IPS-NIHi11 (cell line): ENCODE measurements around the gene GHR.

Experiments
- DNase-seq: peaks from one replicate; pipeline ENCODE4 v3.0.0; 2012; ENCODE audit warnings: mixed read lengths, low spot score

The GHR gene

DNA sequence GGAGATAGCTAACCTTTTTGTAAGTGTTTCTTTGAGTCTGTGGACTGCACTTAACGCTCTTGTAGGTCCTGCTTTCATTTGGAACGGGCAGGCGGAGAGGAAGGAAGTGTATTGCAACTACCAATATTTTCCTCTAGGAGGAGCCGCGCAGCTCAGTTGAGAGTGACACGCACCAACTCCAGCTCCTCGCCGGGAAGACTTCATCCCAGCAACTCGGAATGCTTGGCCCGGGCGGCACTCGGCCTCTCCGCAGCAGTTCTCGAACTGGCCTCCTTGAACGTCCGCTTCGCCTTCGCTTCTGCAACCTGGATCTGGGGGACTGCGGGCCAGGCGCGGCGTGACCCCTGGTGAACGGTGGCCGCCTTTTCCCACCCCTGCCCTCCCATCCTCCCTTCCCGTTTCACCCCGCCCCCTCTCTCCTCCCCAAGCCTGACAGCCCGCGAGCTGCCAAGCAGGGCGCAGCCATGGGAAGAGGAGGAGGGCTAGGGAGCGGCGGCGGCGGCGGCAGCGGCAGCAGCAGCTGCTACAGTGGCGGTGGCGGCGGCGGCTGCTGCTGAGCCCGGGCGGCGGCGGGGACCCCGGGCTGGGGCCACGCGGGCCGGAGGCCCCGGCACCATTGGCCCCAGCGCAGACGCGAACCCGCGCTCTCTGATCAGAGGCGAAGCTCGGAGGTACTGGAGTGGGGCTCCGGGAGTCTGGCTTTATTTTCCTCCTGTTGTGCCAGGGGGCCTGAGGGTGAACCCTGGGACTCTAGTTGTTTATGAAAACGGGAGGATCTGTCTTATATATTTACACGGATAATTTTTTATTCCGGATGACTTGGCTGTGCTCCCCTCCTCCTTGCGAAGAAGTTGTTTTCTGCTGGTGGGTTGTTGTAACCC is at the start of gene GHR:
Gene GHR, plus strand, starts transcription at position 155 of the 881 bp plus-strand sequence. CDS start 142,436 bp downstream, outside the sequence.
- peak; percentile 86 for DNase-seq

DNA sequence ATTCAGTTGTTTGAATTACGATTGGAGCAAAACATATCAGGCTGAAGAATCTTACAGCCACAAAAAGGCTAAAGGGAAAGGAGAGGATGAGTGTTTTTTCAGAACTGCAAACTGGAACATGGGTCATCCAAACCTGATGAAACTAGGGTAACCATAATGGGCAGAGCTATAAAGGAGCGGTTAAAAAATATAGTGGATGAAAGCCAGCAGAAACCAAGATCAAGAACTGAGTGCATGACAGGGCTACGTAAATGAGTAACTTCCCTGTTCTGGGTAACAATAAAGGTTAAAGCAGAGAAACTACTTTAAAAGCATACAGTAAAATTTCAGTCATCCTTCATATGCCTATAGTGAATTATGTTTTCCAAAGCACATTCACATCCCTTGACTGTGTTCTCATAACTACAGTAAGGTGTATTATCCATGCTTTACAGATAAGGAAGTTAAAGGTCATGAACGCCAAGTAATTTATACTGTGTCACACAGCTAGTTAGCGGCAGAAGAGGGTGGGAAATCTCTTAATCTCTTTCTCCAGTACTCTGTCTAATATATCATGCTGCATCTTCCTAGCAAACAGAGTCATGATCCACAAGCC is 48.5 kb upstream of the GHR start:
- no peak for DNase-seq

DNA sequence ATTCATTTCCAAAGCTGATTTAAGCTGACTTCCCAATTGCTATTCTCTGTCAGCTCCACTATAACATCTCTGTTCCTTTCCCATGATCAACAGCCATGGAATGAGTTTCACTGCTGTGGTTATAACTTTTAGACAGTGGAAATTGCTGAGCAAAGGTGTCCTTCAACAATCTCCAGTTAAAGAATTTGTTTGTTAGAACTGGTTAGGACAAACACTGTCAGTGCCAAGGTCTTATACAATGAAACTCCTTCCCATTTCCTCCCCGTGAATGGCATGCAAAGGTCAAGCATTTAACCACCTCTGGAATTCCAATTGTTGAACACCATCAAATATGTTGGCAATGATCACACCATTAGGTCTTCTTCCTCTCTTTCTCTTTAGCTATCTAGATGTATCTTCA is 45.7 kb upstream of the GHR start:
- DNase-seq = no peak

DNA sequence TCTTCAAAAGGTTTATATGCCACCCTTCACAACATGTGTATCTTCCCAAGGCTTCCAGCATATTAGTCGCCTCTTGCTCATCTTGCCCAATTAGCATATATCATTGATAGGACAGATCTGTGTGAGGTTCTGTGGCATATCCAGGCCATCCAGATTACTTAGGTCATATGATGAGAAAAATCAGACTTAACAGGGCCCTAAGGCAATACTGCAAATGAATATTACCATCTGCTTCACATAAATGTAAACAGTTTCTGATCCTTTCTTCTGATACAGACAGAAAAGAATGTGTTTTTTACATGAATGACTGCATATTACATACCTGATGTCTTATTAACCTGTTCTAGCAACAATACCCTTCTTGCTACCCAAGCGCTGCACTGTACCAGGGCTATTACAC is 41.3 kb upstream of the GHR start:
- no peak for DNase-seq

DNA sequence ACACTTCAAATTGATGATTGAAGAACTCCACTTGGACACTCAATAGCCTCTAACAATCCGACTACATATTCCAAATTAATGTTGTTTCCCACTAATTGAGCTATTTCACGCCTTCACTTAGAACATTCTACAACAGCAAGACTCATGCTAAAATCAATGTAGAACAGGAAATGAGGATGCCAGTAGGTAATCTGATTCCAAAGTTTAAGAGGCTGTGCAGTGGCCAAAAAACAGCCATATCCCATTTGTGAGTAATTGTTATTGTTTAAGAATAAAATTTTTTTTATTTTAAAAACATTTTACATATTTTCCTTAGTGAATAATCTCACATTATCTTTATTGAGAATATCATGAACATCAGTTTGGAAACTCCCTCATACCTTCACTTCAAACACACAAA is 35.7 kb upstream of the GHR start:
- DNase-seq = no peak

DNA sequence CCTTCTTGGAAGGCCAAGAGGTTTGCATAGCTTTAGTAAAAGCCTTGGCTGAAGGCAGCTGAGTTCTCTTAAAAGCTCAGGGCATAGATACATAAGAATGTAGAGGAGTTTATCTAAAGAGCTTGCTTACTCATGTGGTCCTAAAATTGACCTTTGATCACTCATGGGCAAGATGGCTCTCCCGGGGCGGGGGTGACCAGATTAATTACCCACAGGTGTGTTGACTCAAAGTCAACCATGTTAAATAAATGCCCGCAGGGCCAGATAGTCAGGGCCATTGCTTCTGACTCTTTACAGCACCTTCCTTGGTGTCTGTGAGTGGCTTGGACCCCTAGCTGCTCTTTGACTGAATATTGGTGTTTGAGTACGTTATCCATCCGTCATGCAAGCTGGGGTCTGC is 33.1 kb upstream of the GHR start:
- no peak for DNase-seq

DNA sequence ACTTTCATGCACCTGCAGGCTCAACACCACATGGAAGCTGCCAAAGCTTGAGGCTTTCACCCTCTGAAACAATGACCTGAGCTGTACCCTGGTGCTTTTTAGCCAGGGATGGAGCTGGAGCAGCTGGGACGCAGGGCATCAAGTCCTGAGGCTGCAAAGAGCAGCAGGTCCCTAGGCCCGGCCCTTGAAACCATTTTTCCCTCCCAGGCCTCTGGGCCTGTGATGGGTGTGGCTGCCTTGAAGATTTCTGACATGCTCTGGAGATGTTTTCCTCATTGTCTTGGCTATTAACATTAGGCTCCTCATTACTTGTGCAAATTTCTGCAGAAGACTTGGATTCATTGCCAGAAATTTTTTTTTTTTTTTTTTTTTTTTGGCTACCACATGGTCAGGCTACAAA is 30.3 kb upstream of the GHR start:
- no peak for DNase-seq

DNA sequence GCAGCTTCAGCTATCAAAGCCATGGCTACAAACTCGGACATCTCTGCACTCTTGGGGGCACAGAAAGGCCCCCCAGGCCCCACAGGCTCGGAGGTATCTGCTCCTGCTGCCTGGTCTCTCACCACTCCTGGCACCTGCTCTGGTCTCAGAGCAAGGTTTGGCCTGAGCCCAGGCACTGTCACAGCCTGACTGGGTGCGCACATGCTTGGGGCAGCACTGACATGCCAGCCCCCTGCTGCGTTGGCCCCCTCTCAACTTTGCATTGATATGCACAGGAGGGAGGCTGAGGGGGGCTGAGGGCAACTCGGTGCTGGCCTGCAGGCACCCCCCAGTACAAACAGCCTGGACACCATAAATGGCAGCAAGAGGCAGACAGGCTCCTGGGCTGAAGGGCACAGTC is 27.1 kb upstream of the GHR start:
- no peak for DNase-seq

DNA sequence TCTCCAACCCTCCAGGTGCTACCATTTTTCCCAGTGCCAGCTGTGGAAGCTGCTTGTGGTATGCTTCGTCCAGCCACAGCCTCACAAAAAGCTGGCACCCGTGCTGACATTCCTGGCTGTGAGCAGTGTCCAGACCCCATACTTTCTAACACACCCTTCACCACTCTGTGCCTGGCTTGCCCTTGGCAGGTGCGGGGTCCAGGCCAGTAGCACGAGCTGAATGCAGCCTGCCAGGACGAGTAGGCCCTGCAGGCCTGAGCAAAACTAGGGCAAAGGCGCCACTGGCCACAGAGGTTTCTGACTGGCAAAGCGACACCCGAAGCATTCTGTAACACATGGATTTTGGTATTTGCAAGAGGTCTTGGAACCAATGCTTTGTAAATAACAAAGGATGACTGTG is 26.0 kb upstream of the GHR start:
- DNase-seq = no peak

DNA sequence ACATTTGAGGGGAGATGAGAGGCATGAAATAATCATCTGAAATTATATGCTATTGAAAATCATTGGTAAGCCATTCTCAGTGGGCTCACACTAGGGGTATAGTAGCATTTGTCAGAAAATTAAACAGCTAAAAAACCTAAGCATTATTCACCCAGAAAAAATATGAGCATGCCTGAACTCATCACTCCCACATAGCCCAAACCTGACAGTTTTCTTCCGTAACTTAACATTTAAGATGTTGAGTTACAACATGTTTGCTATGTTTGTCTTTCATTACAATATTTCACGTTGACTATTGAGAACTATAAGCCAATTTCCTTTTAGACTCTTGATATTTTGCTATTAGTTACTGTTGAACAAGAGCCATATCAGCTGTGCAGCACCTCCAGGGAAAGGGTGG is 23.5 kb upstream of the GHR start:
- no peak for DNase-seq

DNA sequence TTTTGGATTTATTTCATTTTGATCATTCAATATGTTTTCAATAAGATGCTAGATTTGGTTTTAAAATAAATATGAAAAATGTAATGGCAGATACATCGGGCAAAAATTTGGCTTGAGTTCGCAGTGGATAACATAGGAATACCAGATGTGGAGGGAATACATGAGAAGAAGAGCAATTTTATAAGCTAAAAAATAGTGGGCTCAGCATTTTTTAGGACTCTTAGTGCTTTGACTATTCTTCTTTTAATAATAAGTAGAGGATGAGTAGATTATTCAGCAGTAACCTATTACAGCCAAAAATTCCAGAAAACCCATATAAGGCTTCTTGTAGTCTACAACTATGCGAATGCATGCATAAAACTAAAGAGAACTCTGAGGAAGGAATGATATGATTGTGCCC is 22.8 kb upstream of the GHR start:
- no peak for DNase-seq

DNA sequence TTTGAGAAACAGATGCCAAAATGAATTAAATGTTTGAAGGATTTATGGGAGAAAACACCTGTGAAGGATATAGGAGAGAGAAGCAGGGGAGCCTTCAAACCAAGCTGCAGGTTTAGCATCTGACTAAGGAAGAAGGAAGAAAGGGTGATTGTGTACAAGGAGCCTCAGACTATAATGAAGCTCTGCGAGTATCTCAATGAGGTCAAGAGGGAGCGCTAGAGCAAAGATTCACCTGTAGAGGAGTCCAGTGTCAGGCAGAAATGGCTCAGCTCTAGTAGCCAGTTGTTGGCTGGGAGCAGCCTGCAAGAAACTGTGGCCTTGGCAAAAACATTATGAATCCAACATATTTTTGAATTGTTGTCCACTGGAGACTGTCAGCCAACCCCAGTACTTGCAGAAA is 20.0 kb upstream of the GHR start:
- DNase-seq = peak; percentile 10

DNA sequence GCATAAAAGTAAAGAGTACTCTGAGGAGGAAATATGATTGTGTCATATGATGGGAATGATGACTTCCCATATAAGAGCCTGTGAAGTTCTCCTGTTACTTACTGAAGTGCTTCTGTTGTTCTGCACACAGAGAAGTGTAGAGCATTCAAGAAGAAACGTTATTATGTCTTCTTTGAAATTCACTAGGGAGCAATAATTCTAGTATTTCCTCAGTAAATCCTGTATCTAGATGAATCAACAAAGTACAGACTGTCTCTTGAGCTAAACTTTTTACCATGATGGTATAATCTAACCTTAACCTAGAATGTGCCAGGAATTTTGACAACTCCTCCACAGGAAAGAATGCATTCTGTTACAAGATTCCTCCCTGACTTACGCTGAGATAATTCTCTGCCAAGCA is 18.9 kb upstream of the GHR start:
- no peak for DNase-seq

DNA sequence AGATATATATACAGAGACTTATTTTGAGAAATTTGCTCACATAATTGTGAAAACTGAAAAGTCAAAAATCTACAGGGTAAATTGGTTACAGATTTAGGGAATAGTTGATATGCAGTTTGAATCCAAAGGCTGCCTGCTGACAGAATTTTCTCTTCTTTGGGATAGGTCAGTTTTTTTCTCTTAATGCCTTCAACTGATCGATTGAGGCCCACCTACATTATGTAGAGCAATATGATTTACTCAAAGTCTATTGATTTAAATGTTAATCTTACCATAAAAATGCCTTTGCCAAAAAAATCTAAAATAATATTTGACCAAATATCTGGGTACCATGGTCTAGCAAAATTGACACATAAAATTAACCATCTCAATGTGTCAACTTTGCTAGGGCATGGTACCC is 3.9 kb upstream of the GHR start:
- no peak for DNase-seq

DNA sequence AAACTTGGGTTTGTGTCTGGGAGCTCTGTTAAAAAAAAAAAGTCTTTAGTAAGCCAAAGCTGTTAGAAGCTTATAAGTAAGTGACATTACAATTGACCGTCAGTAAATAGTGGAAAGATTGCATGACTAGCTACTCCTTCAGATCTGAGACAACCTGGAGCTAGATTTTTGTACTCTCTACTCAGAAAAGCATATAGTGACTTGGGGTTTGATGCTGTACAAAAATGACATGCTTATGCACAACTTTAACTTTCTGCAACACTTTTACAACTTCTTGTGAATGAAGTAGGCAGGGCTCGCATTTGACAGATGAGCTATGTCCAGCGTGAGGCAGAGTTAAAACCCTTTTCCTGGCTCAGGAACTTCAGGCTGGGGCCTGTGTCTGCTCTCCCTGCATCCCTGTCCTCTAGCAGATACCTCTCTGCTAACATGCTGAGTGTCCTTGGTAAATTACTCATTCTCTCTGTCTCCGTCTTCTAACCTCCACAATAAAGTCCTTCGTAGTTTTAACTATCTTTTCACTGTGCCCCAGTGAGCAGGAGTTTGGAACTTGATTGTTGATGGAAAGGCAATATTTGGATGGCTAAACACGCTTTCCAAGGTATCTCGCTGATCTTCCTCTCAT is 471 bp upstream of the GHR start:
- DNase-seq = no peak

DNA sequence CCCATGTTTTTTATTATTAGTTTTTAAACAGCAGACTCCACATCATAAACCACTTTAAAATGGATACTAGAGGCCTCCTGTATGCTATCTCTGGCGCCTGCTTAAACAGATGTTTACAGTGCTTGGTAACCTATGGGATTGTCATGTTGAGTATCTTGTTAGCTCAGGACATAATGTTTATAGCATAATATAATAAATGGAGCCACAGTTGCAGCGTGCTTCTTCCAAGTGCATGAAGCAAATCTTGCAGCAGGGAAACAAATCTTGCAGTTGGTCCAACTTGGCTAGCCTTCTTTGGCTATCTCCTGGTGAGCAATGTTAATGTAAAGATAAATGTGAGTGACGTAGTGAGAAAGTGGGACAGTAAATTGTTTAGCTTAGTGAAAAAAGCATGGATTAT is 2.8 kb downstream of the GHR start:
- no peak for DNase-seq

DNA sequence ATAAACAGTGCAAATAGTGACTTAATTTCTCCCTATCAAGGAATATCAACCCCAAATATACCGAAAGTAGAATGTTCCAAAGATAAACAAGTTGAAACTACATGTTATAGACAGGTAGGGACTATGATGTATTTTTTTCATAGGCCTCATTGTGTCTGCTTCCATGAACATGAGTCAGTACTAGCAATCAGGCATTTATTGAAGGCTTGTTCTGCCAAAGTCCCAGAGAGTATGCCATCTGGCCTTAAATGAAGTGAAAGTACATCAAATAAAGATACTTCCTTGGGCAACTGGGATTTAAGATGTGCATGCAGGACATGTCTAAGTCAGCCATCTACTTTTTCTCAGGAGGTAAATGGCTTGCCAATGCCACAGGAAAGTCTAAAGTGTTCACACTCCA is 6.5 kb downstream of the GHR start:
- DNase-seq = no peak

DNA sequence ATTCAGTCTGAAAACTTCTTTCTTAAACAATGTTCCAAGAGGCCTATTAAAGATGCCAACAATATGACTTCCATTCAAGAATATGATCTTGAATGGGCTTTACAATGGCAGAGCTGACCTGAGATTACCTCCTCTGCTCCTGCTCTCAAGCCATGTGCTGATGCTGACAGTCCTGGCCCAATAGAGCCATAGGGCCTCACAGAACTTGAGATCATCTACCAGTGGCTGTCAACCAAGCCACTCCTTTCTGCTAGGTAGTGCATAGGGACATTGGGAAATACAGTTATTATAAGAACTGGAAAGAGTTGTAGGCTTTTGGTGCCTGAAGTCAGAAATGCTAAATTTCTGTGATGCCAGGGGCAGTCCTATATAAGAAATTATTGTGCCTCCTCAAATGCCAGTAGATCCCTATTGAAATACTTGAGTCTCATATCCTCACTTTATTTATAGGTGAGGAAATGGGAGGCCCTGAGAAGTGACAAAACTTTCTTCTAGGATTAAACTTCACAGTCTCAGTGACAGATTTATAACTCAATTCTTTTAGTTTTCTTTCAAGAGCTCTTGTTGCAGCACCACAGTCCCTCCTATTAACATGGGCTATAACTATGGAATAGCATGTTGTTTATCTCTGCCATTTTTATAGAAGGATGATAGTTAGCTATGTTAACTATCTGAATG is 10.9 kb downstream of the GHR start:
- DNase-seq = no peak

DNA sequence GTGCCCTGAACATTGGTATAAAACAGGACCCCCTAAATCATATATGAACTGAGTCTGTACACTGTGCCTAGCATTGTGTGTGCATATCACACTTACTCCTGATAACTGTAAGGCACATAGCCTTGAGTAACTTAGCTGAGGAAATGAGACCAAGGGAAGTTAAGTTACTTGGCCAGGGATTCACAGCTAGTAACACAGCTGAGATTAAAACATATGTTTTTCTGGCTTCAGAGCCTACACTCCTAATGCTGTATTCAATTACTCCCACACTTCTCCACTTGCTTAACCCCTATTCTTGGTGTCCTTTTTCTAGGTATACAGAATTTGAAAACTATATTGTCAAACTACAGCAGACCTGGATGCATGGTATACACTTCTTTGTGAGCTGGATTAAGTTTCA is 12.8 kb downstream of the GHR start:
- DNase-seq = no peak

DNA sequence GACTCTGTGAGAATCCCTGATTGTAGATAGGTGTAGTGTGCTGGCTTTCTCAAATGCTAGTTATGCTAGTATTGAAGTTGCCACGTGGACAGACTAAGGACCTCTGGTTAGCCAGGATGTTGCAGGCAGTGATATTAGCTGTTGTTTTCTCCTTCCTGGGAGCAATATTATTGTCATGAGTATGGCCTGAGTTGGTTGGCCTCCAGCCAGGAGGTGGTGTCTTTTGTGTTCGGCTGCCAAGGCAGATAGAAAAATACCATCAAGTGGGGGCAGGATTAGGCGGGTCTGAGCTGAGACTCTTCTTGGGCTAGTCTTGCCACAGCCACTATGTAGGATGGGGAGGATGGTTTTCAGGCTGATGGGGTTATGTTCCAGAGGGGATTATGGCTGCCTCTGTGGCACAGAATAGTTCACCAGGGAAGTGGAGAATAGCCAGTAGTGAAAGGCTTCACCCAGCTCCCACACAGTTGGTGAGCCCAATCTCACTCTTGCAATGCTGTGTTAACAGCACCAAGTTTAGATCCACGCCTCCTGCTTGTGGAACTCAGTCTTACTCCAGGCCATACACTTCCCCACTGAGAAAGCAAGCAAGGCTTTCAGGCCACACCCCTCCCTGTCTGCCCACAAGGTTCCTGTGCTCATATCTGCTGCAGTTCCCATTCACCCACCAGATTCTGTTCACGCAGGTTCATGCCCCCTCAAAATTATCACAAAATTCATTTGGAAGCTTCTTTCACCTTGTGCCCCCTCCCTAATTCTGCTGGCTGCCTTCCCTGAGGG is 31.2 kb downstream of the GHR start:
- DNase-seq = no peak

DNA sequence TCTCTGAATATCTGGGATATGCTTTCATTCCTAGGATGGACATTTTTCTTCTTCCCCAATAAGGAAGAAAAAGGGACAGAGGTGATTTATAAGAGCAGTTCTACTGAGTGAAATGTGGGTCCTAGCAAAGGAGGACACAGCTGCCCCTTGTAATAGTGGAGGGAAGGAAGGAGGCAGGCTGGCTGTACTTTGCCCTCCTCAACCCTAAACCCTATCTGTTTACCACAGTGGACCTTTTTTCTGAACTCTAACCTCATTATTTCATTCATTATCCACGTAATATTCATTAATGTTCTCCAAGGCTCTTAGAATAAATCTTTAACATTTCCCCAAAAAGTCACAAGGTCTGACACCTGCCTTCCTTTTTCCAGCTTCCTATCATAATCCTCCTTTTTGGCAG is 37.8 kb downstream of the GHR start:
- no peak for DNase-seq

DNA sequence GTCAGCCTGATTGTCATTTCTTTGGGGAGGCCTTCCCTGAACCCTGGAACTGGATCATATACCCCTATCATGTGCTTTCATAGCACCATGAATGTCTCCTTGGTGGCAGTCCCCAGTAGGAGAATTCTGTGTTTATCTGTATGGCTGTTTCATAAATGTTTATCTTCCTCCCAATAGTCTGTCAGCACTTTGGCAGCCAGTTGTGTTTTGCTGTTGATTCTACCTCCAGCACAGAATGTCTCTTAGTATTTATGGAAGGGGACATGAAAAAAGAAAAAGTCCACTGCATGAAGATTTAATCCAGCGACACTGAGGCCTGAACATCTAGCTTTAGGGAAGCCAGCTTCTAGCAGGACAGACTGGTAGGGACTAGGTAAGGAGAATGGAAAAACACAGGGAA is 38.3 kb downstream of the GHR start:
- DNase-seq = no peak
